Stimulated activated CD4-positive, alpha-beta T cell treated with anti-CD3 and anti-CD28 coated beads, Interleukin-1b, Interleukin-23, amount 100 ng/mL, for 48 hours (primary cell): Measurements from ENCODE around the gene PCLAF.

Experiments used
- DNase-seq: peaks from one replicate; pipeline ENCODE4 v3.0.0-alpha.2; 2020

The PCLAF gene

GRCh38 chr15:64314456-64314855 lies 66.8 kb downstream of the PCLAF start:
- no peak for DNase-seq
